CD4-positive, alpha-beta T cell treated with Interleukin-21 for 1 hour (primary cell): ENCODE data around the gene C3orf52.

Experiments
- DNase-seq: peaks from one replicate; pipeline ENCODE4 v3.0.0-alpha.2; 2020

C3orf52 gene

DNA sequence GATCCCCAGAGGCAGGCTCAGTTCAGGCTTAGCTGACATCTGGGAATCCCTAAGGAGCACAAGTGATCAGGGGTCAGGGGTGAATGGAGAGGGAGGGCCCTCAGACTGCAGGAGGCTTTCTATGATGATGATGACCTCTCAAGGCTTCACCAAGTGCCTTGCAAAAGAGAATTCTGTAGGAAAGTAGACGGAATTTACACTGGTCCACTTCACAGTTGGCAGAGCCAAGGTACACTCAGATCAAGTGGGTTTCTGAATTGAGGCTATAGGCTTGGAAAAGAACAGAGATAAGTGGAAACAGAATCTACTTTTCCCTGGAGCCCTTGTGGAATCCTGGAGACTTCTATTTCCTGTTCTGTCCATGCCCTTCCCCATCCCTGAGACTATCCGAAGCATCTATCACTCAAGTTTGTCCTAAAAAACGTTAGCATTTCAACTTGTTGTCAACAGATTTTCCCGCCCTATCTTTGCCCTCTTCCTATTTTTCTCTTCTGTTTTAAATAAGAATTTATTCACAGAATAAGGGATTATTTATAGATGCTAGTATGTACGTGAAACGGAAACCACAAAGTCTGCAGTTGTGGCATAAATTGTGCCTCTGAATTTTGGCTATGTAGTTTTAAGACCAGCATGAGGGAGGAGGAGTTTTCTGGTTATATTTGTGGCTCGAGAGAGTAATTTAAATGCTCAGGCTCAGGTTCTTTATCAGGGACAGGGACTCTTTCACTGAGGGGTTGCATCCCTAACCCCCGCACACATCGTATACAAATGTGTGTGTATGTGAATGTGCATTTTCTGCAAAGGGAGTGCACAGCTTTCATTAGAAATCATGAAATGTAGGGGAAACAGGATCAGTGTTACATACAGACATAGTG is 34.0 kb downstream of the C3orf52 start:
- DNase-seq: no peak

- DNase-seq: no peak
Observed at GRCh38 chr3:112121577-112122547, 35.7 kb downstream of the C3orf52 start.

DNA sequence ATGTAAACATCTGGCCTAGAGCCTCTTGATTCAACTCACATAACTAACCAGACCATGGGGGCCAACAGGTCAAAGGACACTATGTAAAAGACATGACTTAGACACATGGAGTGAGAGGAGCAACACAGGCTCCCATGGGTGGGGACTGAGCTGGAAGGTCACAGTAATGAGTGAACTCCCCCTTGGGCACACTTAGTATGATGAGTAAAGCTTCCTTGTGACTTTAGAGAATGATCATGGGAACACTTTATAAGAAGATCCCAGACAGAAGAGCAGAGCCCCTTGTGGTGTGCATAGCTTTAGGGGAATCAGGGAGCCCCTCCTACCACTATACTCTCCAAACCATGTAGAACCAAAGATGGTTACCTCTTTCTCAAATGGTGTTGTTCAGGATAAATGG is 36.7 kb downstream of the C3orf52 start:
- DNase-seq: no peak

DNA sequence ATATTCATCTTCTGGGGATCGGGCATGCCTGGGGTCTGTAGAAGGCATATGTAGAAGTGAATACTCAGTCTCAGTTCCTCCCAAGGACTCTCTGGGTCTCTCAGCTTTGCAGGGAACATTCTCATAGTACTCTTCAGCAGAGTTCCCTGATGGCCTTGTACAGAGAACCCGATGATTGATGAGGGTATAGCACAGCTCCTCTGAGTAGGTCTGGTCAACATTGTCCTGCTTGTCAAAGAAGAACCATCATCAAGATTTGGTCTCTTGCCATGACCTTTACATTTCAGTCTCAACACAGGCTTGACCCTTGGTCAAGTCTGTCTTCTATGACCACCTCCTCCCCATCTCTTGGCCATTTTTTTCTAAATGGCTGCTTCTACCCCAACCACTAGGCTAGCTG is 37.4 kb downstream of the C3orf52 start:
- DNase-seq: no peak

GRCh38 chr3:112124907-112125607 is 38.9 kb downstream of the C3orf52 start:
- no peak for DNase-seq

DNA sequence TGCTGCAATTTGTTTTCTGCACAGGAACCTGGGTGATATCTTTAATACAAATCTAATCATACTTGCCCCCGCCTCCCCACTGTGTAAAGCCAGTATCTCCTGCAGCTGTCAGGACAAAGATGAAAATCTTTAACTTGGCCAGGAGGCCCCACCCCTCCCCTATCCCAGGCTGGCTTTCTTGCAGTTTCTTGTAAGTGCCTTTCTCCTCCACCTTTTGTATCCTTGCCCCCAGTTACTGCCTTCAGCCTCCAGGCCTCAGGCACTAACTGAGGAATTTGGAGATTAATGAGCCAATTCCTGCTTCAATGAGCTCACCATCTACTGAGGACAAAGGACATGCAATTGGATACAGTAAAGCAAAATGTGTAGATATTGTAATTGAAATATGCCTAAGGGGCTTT is 40.3 kb downstream of the C3orf52 start:
- DNase-seq: no peak

- no peak for DNase-seq
Observed at GRCh38 chr3:112127522-112128494, 41.6 kb downstream of the C3orf52 start.

GRCh38 chr3:112128843-112129727 is 42.9 kb downstream of the C3orf52 start:
- peak; percentile 85 for DNase-seq

GRCh38 chr3:112129925-112130637 is 43.9 kb downstream of the C3orf52 start:
- no peak for DNase-seq

DNA sequence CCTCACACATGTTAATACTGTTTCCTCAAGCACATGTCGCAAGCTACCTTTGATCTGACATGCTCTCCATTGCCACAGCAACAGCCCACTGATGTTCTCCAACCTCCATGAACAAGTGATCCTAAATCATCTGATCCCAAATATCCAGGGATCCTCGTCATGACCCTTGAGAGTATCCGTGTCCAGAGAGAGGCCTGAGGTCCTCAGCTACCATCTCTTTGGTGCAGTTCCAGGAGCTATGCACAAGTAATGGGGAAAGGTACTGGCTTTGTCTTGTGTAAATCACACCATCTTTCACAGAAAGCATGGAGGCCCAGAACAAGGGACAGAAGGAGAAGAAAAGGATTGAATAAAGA is 44.4 kb downstream of the C3orf52 start:
- DNase-seq: no peak

- no peak for DNase-seq
Observed at GRCh38 chr3:112131111-112131510, 44.9 kb downstream of the C3orf52 start.

DNA sequence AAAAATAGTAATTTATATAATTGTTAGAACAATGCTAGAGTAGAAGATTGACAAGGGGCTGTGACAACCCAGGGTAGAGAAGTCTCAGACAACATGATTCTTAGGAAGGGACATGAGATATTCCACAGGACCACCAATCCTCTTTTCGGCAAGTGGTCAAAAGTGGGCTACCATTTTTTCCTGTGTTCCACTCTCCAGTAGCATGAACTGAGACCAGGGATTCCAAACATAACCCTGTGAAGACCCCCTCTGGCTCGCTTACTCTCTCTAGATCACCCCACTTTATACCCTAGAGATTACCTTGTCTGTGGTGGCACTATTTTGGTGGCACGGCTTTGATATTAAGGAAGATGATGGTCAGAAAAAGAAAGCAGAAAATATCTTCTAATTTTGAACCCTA is 45.9 kb downstream of the C3orf52 start:
- no peak for DNase-seq

- peak; percentile 40 for DNase-seq
Observed at GRCh38 chr3:112132554-112132953, 46.4 kb downstream of the C3orf52 start.

GRCh38 chr3:112132975-112133448 is 46.8 kb downstream of the C3orf52 start, which contains the start of gene GCSAM:
Gene GCSAM (minus strand): TSS chr3:112133248. CDS start chr3:112133120, 128 bp downstream.
- DNase-seq: peak; percentile 89

- DNase-seq: no peak
Observed at GRCh38 chr3:112133626-112134334, 47.6 kb downstream of the C3orf52 start.

GRCh38 chr3:112134335-112135124 is 48.3 kb downstream of the C3orf52 start:
- peak; percentile 77 for DNase-seq

- DNase-seq: no peak
Observed at GRCh38 chr3:112136046-112136445, 49.9 kb downstream of the C3orf52 start.
